GM20000 (cell line): ENCODE measurements around the gene MYDGF.

Source experiments
- DNase-seq: peaks from one replicate; pipeline ENCODE4 v3.0.0; 2012; ENCODE audit warnings: low spot score
- TF ChIP-seq, protein P1 (sequence below): IDR thresholded peaks from 2 replicates; pipeline ENCODE4 v1.5.1; 2012; ENCODE audit warnings: mild to moderate bottlenecking, control low read depth; ENCODE audit errors: extremely low read depth, missing control alignments

Gene MYDGF

DNA sequence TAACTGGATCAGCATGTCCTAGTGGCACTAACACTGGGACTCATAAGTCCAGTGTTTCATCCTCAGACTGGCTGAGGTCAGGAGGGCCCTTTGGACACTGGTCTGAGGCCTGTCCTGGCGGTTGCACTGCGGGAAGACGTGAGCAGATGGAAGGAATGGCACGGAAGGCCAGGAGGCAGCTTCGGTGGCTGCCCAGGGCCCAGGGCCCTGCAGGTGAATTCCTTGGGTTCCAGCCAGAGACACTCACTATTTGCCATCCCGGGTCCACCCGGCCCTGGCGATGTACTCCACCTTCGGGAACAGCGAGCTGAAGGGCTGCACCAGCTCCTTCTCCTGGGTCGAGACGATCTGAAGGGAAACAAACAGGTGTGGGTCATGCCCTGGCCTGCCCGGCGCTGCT, 27.2 kb upstream of the MYDGF start:
- TF ChIP-seq, protein P1, sequence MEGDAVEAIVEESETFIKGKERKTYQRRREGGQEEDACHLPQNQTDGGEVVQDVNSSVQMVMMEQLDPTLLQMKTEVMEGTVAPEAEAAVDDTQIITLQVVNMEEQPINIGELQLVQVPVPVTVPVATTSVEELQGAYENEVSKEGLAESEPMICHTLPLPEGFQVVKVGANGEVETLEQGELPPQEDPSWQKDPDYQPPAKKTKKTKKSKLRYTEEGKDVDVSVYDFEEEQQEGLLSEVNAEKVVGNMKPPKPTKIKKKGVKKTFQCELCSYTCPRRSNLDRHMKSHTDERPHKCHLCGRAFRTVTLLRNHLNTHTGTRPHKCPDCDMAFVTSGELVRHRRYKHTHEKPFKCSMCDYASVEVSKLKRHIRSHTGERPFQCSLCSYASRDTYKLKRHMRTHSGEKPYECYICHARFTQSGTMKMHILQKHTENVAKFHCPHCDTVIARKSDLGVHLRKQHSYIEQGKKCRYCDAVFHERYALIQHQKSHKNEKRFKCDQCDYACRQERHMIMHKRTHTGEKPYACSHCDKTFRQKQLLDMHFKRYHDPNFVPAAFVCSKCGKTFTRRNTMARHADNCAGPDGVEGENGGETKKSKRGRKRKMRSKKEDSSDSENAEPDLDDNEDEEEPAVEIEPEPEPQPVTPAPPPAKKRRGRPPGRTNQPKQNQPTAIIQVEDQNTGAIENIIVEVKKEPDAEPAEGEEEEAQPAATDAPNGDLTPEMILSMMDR: no peak
- DNase-seq: no peak

DNA sequence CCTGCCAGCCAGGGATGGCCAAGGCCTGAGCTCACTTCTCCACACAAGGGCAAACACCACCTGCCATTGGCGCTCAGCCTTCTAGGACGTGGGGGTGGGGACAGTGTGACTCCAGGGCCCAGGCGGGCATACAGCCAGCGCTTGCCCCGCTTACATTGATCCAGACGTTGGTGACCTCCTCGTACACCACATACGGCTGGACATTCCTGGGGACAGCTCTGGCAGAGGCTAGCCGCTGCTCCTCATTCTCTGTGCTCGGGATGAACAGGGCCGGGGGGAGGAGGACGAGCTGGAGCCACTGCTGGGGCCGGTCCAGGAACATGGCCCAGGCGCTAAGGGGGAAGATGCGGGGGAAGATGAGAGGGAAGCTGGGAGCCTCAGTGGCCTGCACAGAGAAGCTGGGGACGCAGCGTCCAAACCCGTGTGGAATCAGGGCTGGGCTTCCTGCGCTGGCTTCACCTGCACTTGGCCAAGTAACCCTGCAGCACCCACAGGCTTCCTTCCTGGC, 25.1 kb upstream of the MYDGF start:
- TF ChIP-seq, protein P1: no peak
- DNase-seq: no peak

DNA sequence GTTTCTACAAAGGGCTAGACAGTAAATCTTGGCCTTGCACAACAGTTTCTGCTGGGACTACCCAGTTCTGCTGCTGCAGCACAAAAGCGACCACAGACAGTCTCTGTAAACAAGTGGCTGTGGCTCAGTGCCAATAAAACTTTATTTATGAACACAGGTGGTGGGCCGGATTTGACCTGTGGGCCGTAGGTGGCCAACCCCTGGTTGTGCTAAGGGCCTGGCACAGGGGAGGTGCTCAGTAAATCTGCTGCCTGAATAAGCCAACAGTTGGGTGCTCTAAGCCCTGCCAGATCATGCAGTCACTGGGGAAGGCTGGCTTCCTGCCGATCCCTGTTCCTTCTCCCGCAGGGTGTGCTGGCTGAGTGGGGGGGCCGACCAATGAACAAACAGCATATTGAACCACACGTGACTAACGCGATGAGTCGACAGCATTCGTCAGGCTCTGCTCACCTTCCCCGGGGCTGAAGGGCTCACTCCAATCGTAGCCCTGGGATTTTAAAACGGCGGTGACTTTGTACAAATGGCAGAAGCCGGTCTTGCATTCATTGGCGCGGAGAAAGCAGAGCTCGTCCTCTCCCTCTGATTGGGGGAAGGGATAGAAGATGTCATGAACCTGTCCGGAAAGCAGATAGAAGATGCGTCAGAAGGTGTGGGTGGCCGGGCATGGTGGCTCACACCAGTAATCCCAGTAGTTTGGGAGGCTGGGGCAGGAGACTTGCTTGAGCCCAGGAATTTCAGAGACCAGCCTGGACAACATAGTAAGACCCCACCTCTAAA, 24.3 kb upstream of the MYDGF start:
- TF ChIP-seq, protein P1: no peak
- no peak for DNase-seq

DNA sequence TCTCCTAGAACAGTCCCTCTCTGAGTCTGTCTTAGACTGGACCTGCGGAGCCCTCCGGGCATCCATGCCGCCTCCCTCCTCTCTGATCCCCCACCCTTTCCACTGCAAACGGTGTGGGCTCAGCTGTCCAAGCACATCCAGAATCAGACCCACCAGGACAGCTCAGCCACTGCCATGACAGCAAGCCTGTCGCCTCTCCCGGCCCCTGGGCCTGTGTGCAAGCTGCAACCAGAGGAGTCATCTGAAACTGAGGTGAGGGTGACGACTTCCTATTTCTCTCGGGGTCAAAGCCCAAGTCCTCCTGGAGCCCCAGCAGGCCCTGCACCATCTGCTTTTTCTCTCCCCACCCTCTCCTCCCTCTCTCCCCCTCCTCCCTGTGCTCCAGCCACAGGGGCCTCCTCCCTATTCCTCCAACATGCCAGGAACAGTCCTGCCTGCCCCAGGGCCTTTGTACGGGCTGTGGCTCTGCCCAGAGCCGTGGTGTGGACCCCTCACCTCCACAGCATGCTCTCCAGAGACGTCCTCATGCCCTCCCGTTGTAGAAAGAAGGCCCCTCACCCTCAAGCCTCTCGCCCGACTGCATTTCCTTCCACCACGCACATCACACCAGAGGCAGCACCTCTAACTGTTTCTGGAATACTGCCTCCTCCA, 23.5 kb upstream of the MYDGF start:
- TF ChIP-seq, protein P1: no peak

DNA sequence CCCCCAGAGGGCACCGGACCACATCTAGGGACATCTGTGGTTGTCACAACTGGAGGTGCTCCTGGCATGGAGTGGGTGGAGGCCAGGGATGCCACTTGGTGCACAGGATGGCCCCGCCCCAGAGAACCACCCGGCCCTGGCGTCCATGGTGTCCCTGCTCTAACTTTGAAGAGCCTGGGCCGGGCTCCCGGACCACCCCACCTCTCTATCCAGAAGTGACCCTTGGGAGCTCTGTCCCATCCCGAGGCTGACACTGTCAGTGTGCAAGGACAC, 22.9 kb upstream of the MYDGF start:
- TF ChIP-seq, protein P1: no peak

More for the DNA sequence above, 23.5 kb upstream of the MYDGF start:
- DNase-seq: no peak

DNA sequence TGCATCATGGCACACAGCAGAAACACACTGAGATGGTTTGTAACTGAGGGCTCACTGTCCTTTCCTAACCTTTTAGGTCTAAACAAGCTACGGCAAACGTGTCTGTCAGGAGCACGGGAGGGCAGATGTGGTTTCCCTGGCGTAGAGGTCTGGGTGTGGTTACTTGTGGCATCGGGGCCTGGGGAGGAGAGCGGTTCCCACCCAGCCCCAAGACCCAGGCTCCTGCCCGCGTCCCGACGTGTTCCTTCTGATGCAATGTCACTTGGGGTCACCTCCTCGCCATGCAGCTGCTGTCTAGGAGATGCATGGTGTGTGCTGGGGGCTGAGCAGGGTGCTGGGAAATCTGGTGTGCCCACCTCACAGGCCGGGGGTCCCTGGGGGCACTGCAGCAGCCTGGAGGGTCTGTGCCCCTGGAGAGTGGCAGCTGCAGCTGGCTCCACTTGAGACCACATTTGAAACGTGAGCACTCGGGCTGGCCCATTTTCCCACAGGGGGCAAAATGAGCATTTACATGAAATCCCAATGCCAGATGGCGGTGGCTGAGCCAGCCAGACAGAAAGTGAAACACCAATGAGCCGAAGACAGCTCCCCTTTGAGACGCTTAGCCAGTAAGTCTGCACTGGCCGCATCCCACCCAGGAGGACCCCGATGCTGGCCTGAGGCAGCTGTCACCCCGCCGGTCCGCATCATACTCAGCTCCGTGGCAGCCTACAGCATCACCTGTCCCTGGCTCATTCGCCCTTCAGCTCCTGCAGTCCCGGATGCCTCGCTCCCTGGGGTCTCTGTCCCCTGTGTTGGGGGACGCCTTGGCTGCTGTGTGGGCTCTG, 22.3 kb upstream of the MYDGF start:
- DNase-seq: no peak

More for the DNA sequence above, 22.9 kb upstream of the MYDGF start:
- DNase-seq: no peak

More for the DNA sequence above, 22.3 kb upstream of the MYDGF start:
- TF ChIP-seq, protein P1: no peak
